ENCODE results near the gene MBTPS1. TPM values are rescaled to one million over a fixed set of nuclear protein-coding genes. Genes with fewer than 3 reads are reported as not detected.
A peak's percentile ranks its signal among the peaks of the same experiment; 100 is the strongest.
"Not testable (repeated sequence)": the region's sequence is repeated elsewhere in the genome, so short reads cannot be mapped to it uniquely, and the experiment has no call there.

Gene MBTPS1
- total RNA-seq, 1 donor from 2014 or later = 85.9 TPM

DNA sequence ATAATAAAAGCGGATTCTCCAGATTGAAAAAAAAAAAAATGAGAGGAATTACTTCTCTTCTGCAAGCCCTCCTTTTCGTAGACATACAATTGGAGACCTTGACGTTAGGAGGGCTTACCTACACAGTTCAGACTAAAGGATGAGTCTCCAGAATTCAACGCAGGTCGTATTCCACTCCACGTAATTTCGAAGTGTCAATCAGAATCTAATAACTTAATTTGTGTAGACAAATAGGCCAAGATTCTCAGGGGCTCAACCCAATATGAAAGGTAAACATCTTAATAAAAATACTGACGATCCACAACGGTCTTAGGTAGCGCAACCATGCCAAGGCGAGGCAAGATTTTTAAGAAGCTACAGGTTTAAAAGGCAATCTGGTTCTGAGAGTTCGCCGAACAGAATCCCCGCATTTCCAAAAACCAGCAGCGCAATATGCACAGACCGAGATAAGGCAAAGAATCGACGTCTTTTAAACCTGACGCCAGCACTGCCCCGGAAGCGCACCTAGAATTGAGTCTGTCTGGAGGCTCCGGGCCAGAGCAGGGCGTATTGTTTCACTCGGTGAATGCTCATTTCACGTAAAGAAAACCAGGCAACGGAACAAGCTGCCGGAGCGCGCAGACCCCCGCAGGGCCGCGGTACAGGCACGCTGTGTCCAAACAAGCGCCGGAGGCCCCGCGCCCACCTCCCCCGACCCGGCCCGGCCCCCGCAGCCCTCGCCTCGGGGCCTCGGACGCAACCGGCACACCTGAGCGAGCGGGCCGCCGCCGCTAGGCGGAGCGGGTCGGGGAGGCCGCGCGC, 623 bp downstream of the MBTPS1 start:
- peaks cover 52% of the 10 kb centered on the region for H3K79me2 ChIP-seq (ENCODE audit: insufficient read depth, low read length)
- peaks cover 3% of the 10 kb centered on the region for H3K4me1 Mint-ChIP-seq (ENCODE audit: low read depth, unreplicated experiment)
- no peak for FAIRE-seq

DNA sequence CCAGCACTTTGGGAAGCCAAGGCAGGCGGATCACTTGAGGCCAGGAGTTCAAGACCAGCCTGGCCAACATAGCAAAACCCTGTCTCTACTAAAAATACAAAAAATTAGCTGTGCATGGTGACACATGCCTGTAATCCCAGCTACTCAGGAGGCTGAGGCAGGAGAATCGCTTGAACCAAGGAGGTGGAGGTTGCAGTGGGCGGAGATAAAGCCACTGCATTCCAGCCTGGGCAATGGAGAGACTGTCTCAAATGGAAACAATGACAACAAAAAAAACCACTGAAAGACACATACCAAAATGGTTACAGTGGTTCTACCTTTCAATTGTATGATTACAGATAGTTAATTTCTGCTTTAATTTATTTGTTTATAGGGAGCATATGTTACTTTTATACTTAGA, 4.8 kb downstream of the MBTPS1 start:
- H3K4me1 Mint-ChIP-seq (ENCODE audit: low read depth, unreplicated experiment); H3K9ac ChIP-seq (ENCODE audit: low read length); H3K4me1 ChIP-seq (ENCODE audit: insufficient read depth, low read length); H3K27ac ChIP-seq (ENCODE audit: low read depth, low read length); H2AFZ ChIP-seq (ENCODE audit: low read depth, low read length); H3K27ac Mint-ChIP-seq (ENCODE audit: unreplicated experiment); H3K4me3 ChIP-seq (ENCODE audit: insufficient read depth, low read depth, low read length); H3K27me3 ChIP-seq (ENCODE audit: insufficient read depth, low read length); FAIRE-seq; H3K36me3 Mint-ChIP-seq (ENCODE audit: low read depth, unreplicated experiment); H3K36me3 ChIP-seq (ENCODE audit: insufficient read depth, low read length); H3K9me3 ChIP-seq (ENCODE audit: insufficient read depth, low read depth, low read length); H3K4me3 Mint-ChIP-seq (ENCODE audit: unreplicated experiment); H3K27me3 Mint-ChIP-seq (ENCODE audit: low read depth, unreplicated experiment); H3K9me3 Mint-ChIP-seq (ENCODE audit: unreplicated experiment); H3K4me2 ChIP-seq (ENCODE audit: low read length): not testable (repeated sequence)
- H4K20me1 ChIP-seq (ENCODE audit: insufficient read depth, low read length) = peaks cover 56% of the 10 kb centered on the region
- peaks cover 92% of the 10 kb centered on the region for H3K79me2 ChIP-seq (ENCODE audit: insufficient read depth, low read length)
- DNase-seq (ENCODE audit: low read depth) = peak; percentile 31

More for the DNA sequence above, 623 bp downstream of the MBTPS1 start:
- no peak for TF ChIP-seq EZH2 (IDR thresholded peaks at IDR 0.05; ENCODE audit: insufficient read depth, low read length)
- TF ChIP-seq, protein P1, sequence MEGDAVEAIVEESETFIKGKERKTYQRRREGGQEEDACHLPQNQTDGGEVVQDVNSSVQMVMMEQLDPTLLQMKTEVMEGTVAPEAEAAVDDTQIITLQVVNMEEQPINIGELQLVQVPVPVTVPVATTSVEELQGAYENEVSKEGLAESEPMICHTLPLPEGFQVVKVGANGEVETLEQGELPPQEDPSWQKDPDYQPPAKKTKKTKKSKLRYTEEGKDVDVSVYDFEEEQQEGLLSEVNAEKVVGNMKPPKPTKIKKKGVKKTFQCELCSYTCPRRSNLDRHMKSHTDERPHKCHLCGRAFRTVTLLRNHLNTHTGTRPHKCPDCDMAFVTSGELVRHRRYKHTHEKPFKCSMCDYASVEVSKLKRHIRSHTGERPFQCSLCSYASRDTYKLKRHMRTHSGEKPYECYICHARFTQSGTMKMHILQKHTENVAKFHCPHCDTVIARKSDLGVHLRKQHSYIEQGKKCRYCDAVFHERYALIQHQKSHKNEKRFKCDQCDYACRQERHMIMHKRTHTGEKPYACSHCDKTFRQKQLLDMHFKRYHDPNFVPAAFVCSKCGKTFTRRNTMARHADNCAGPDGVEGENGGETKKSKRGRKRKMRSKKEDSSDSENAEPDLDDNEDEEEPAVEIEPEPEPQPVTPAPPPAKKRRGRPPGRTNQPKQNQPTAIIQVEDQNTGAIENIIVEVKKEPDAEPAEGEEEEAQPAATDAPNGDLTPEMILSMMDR (IDR thresholded peaks at IDR 0.05; ENCODE audit: insufficient read depth, low read depth, low read length) = no peak
- Mint-ChIP-seq H3K27me3 (ENCODE audit: low read depth, unreplicated experiment) (no peaks in the 10 kb centered on the region), H3K27ac (ENCODE audit: unreplicated experiment) (peak overlapping the region; percentile 93), H3K9me3 (ENCODE audit: unreplicated experiment) (no peaks in the 10 kb centered on the region), H3K4me3 (ENCODE audit: unreplicated experiment) (peak overlapping the region; percentile 92), H3K36me3 (ENCODE audit: low read depth, unreplicated experiment) (peaks cover 8% of the 10 kb centered on the region)
- H3K9ac ChIP-seq (ENCODE audit: low read length) = peak overlapping the region; percentile 98
- no peaks in the 10 kb centered on the region for H3K27me3 ChIP-seq (ENCODE audit: insufficient read depth, low read length)
- peaks cover 7% of the 10 kb centered on the region for H3K4me1 ChIP-seq (ENCODE audit: insufficient read depth, low read length)
- H3K9me3 ChIP-seq (ENCODE audit: insufficient read depth, low read depth, low read length) = no peaks in the 10 kb centered on the region
- peak overlapping the region; percentile 90 for H2AFZ ChIP-seq (ENCODE audit: low read depth, low read length)
- DNase-seq (ENCODE audit: low read depth) = peak; percentile 37
- peaks cover 16% of the 10 kb centered on the region for H4K20me1 ChIP-seq (ENCODE audit: insufficient read depth, low read length)
- peak overlapping the region; percentile 85 for H3K27ac ChIP-seq (ENCODE audit: low read depth, low read length)
- H3K4me3 ChIP-seq (ENCODE audit: insufficient read depth, low read depth, low read length) = peak overlapping the region; percentile 91
- peak overlapping the region; percentile 95 for H3K4me2 ChIP-seq (ENCODE audit: low read length)
- H3K36me3 ChIP-seq (ENCODE audit: insufficient read depth, low read length) = no peaks in the 10 kb centered on the region

DNA sequence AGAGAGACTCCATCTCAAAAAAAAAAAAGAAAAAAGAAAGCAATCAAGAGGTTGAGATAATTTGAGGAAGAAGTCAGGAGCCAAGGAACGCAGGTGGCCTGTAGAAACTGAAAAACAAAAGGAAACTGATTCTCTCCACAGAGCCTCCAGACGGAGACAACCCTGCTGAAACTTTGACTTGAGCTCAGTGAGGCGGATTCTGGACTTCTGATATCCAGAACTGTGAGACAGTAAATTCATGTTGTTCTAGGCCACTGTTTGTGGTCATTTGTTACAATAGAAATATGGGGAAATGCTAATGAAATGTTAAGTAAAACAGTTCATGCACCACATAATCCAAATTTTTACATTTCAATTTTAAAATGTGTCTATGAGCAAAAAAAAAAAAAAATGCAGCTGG, 5.2 kb downstream of the MBTPS1 start:
- Histone ChIP-seq H3K9me3 (ENCODE audit: insufficient read depth, low read depth, low read length) (no peaks in the 10 kb centered on the region), H3K27ac (ENCODE audit: low read depth, low read length) (no peak overlapping the region), H3K9ac (ENCODE audit: low read length) (no peak overlapping the region), H3K4me1 (ENCODE audit: insufficient read depth, low read length) (peaks cover 7% of the 10 kb centered on the region), H3K79me2 (ENCODE audit: insufficient read depth, low read length) (peaks cover 97% of the 10 kb centered on the region), H4K20me1 (ENCODE audit: insufficient read depth, low read length) (peaks cover 61% of the 10 kb centered on the region), H3K4me2 (ENCODE audit: low read length) (no peak overlapping the region), H3K27me3 (ENCODE audit: insufficient read depth, low read length) (no peaks in the 10 kb centered on the region), H3K36me3 (ENCODE audit: insufficient read depth, low read length) (peaks cover 3% of the 10 kb centered on the region), H2AFZ (ENCODE audit: low read depth, low read length) (no peak overlapping the region), H3K4me3 (ENCODE audit: insufficient read depth, low read depth, low read length) (no peak overlapping the region)
- Mint-ChIP-seq H3K36me3 (ENCODE audit: low read depth, unreplicated experiment) (peaks cover 6% of the 10 kb centered on the region), H3K9me3 (ENCODE audit: unreplicated experiment) (no peaks in the 10 kb centered on the region), H3K4me1 (ENCODE audit: low read depth, unreplicated experiment) (peaks cover 10% of the 10 kb centered on the region), H3K27ac (ENCODE audit: unreplicated experiment) (no peak overlapping the region), H3K27me3 (ENCODE audit: low read depth, unreplicated experiment) (no peaks in the 10 kb centered on the region), H3K4me3 (ENCODE audit: unreplicated experiment) (no peak overlapping the region)
- TF ChIP-seq, protein P1 (IDR thresholded peaks at IDR 0.05; ENCODE audit: insufficient read depth, low read depth, low read length) = no peak
- TF ChIP-seq EZH2 (IDR thresholded peaks at IDR 0.05; ENCODE audit: insufficient read depth, low read length) = no peak
- DNase-seq (ENCODE audit: low read depth) (no peak), FAIRE-seq (no peak)
